HCT116 (cell line): ENCODE measurements around the gene SLC2A9. TPM values are rescaled to one million over a fixed set of nuclear protein-coding genes. Genes with fewer than 3 reads are reported as not detected.

Experiments used
- ATAC-seq: fragments of 200-7000 bp; cut with Tn5 transposase; 2 replicates; pipeline ENCODE4 v1.9.1; 2020; ENCODE audit warnings: mild to moderate bottlenecking, moderate library complexity
- BruUV-seq: library from RNA; stranded (reverse); fragments of 400-500 nt; replicated peaks from 2 replicates; lab custom pipeline; 2021; lab: Mats Ljungman, UMichigan
- CTCF ChIA-PET: fragments of 300-600 bp; sonication (Branson Sonifier 250); formaldehyde crosslinking; loops from one replicate; lab custom pipeline; 2021; ENCODE audit warnings: antibody characterized with exemption; lab: Charles Lee
- POLR2A ChIA-PET: fragments of 300-600, 350-600 bp; sonication (Branson Sonifier 250); formaldehyde crosslinking; loops from one replicate; lab custom pipeline; 2021; ENCODE audit warnings: antibody characterized with exemption; lab: Charles Lee
- RAD21 ChIA-PET, 2 experiments: fragments of 300-600 bp; sonication (Branson Sonifier 250); formaldehyde crosslinking; loops; one replicate each; lab custom pipeline; 2023; ENCODE audit warnings: low total read pairs in 2 of 2; ENCODE audit not compliant: uncharacterized antibody in 2 of 2, unreplicated experiment in 2 of 2, low non-redundant PET in 1 of 2; lab: Charles Lee
- DNase-seq: peaks from one replicate; pipeline ENCODE4 v3.0.0-alpha.2; 2010; ENCODE audit warnings: low read depth, low spot score
- H2AFZ ChIP-seq: fragments of 200-600 bp; shearing (Covaris generic), sonication (generic); 2 replicates; pipeline ENCODE4 v1.6.1; 2017; ENCODE audit warnings: low read depth, mixed run types, mixed read lengths, antibody characterized with exemption, low read length; ENCODE audit not compliant: poor library complexity, severe bottlenecking
- H3K27ac ChIP-seq: 2 replicates; pipeline ENCODE4 v1.5.1; 2012; ENCODE audit warnings: low read depth, low read length
- H3K27me3 ChIP-seq: fragments of 200-600 bp; sonication (generic); 2 replicates; pipeline ENCODE4 v1.6.1; 2016; ENCODE audit warnings: mixed run types, low read length, mixed read lengths; ENCODE audit not compliant: insufficient read depth
- H3K36me3 ChIP-seq, 2 experiments: fragments of 200-500 bp in 1 of 2; fragments of 200-600 bp in 1 of 2; sonication (Bioruptor generic) in 1 of 2; sonication (generic) in 1 of 2; 2 replicates each; pipeline versions ENCODE4 v1.5.1 to v1.6.1; 2014 to 2016; ENCODE audit warnings: low read length in 2 of 2, inconsistent platforms in 1 of 2, mixed read lengths in 1 of 2, mixed run types in 1 of 2; ENCODE audit not compliant: insufficient read depth in 2 of 2, control insufficient read depth in 1 of 2
- H3K4me1 ChIP-seq, 2 experiments: fragments of 200-600 bp in 1 of 2; sonication (generic) in 1 of 2; 2 replicates each; pipeline versions ENCODE4 v1.5.1 to v1.6.1; 2012 to 2017; ENCODE audit warnings: low read length in 2 of 2, inconsistent platforms in 1 of 2, mild to moderate bottlenecking in 1 of 2, mixed read lengths in 1 of 2, mixed run types in 1 of 2, moderate library complexity in 1 of 2; ENCODE audit not compliant: insufficient read depth in 2 of 2, control insufficient read depth in 1 of 2
- H3K4me2 ChIP-seq: fragments of 200-600 bp; sonication (generic); 2 replicates; pipeline ENCODE4 v1.6.1; 2017; ENCODE audit warnings: mixed run types, low read length, mixed read lengths
- H3K4me3 ChIP-seq, 2 experiments: fragments of 200-600 bp in 1 of 2; sonication (generic) in 1 of 2; replicated peaks in 1 of 2; 2 replicates each; pipeline ENCODE4 v1.5.1; 2011 to 2016; ENCODE audit warnings: low read length in 2 of 2, control low read depth in 1 of 2, low read depth in 1 of 2, mild to moderate bottlenecking in 1 of 2, mixed read lengths in 1 of 2, mixed run types in 1 of 2
- H3K79me2 ChIP-seq: fragments of 200-600 bp; sonication (generic); 2 replicates; pipeline ENCODE4 v1.6.1; 2017; ENCODE audit warnings: mild to moderate bottlenecking, mixed run types, low read length, moderate library complexity, mixed read lengths; ENCODE audit not compliant: insufficient read depth
- H3K9ac ChIP-seq: fragments of 200-600 bp; sonication (generic); 2 replicates; pipeline ENCODE4 v1.6.1; 2016; ENCODE audit warnings: low read length, mixed read lengths
- H3K9me2 ChIP-seq: fragments of 200-600 bp; sonication (generic), shearing (Covaris generic); 2 replicates; pipeline ENCODE4 v1.6.1; 2017; ENCODE audit warnings: mixed run types, mild to moderate bottlenecking, moderate library complexity; ENCODE audit not compliant: insufficient read depth
- H3K9me3 ChIP-seq, 2 experiments: fragments of 200-500 bp in 1 of 2; fragments of 200-600 bp in 1 of 2; sonication (Bioruptor generic) in 1 of 2; sonication (generic) in 1 of 2; 2 replicates each; pipeline ENCODE4 v1.6.1; 2014 to 2017; ENCODE audit warnings: low read length in 2 of 2, mixed read lengths in 2 of 2, inconsistent platforms in 1 of 2, low read depth in 1 of 2, mild to moderate bottlenecking in 1 of 2, mixed run types in 1 of 2, moderate library complexity in 1 of 2; ENCODE audit not compliant: control insufficient read depth in 1 of 2, insufficient read depth in 1 of 2
- H4K20me1 ChIP-seq: fragments of 200-600 bp; sonication (generic), shearing (Covaris generic); 2 replicates; pipeline ENCODE4 v1.6.1; 2017; ENCODE audit warnings: mixed run types, mild to moderate bottlenecking, moderate library complexity; ENCODE audit not compliant: insufficient read depth
- CBX3 ChIP-seq: IDR thresholded peaks from 2 replicates; pipeline ENCODE4 v1.6.1; 2012; ENCODE audit warnings: low read depth
- ELF1 ChIP-seq: IDR thresholded peaks from 2 replicates; pipeline ENCODE4 v1.6.1; 2012; ENCODE audit warnings: low read depth, borderline replicate concordance
- FOSL1 ChIP-seq: IDR thresholded peaks from 2 replicates; pipeline ENCODE4 v1.6.1; 2012; ENCODE audit warnings: low read depth
- SIN3A ChIP-seq: IDR thresholded peaks from 2 replicates; pipeline ENCODE4 v1.6.1; 2012; ENCODE audit warnings: low read depth
- SRF ChIP-seq: IDR thresholded peaks from 2 replicates; pipeline ENCODE4 v1.6.1; 2012; ENCODE audit warnings: low read depth
- TCF7L2 ChIP-seq: IDR thresholded peaks from 2 replicates; pipeline ENCODE4 v1.7.0; 2011; ENCODE audit warnings: borderline replicate concordance, inconsistent platforms; ENCODE audit not compliant: insufficient read depth, insufficient read length; ENCODE audit errors: extremely low read depth
- YY1 ChIP-seq: IDR thresholded peaks from 2 replicates; pipeline ENCODE4 v1.6.1; 2011; ENCODE audit warnings: low read length, low read depth, moderate library complexity, mild to moderate bottlenecking; ENCODE audit not compliant: insufficient replicate concordance; ENCODE audit errors: extremely low read depth
- ZFX ChIP-seq: fragments of 450-650 bp; IDR thresholded peaks from 2 replicates; pipeline ENCODE4 v1.6.1; 2017
- ZNF274 ChIP-seq: fragments of 200-500 bp; sonication (Bioruptor generic); IDR thresholded peaks from 2 replicates; pipeline ENCODE4 v1.6.1; 2014; ENCODE audit warnings: mild to moderate bottlenecking, low read depth, low read length, inconsistent platforms
- intact Hi-C: fragments of 100-400 bp; cut with micrococcal nuclease; formaldehyde crosslinking; loops from 2 replicates; pipeline ENCODE4 v1.10.0; 2022
- total RNA-seq: library from RNA; stranded (reverse); gene quantifications from one replicate; pipeline ENCODE4 v1.2.1, GENCODE V29; 2021; ENCODE audit not compliant: unreplicated experiment
- TF ChIP-seq, protein P1 (sequence below): IDR thresholded peaks from 2 replicates; pipeline ENCODE4 v1.6.1; 2011; ENCODE audit warnings: mild to moderate bottlenecking, low read length, moderate library complexity; ENCODE audit not compliant: insufficient replicate concordance; ENCODE audit errors: extremely low read depth
- TF ChIP-seq, protein P2 (sequence below): IDR thresholded peaks from 2 replicates; pipeline ENCODE4 v1.6.1; 2012
- TF ChIP-seq, protein P3 (sequence below): IDR thresholded peaks from 2 replicates; pipeline ENCODE4 v1.6.1; 2012; ENCODE audit warnings: low read depth
- TF ChIP-seq, protein P4 (sequence below), 3 experiments: fragments of 200-600 bp in 1 of 3; sonication (generic) in 1 of 3; IDR thresholded peaks in 2 of 3; conservative IDR thresholded peaks in 1 of 3; 2 replicates each; pipeline ENCODE4 v1.5.1; 2012 to 2017; ENCODE audit warnings: low read depth in 2 of 3, low read length in 2 of 3, antibody characterized with exemption in 1 of 3, borderline replicate concordance in 1 of 3, control low read depth in 1 of 3, mild to moderate bottlenecking in 1 of 3, mixed read lengths in 1 of 3, mixed run types in 1 of 3, moderate library complexity in 1 of 3; ENCODE audit not compliant: insufficient read depth in 1 of 3

The SLC2A9 gene
- total RNA-seq, 1 experiment from 2014 or later, result 2.2 TPM

DNA sequence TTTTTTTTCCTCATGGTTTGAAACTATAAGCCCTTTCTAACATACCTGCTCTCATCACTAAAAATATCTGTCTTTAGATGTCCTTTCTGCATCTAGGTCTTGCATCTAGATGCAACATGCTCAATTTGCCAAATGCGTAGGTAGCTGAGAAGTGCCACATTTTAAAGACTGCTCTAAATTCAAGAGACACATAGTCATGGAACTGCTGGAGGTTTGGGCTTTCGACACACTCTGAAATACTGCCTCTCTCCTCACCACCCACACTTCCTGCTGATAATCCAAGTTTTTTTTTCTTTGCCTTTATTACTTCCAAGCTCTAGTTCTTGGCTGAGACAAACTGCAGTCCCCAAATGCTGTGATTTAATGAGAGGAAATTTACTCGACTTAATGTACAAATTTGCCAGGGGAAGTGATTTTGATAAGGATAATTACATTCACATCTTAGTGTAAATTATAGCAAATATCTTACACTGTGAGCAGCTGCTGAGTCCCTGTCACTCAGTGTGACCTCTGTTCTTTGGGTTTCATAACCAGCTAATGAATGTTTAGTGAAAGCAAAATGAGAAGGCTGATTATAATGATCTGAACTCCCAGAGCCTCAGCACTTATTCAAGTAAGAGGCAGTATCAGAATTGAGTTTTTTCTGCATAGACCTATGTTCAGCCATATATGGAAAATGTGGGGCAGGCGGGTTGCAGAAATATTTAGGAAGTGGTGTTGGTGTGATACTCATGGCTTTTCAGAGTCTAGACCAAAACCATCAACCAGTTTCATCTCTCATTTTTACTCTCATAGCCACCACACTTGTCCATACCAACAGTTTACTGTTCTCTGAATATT lies 208.6 kb downstream of the SLC2A9 start:
- DNase-seq (no peak), ATAC-seq (no peak)
- H3K36me3 ChIP-seq, result no peaks in the 10 kb centered on the region
- H3K9ac ChIP-seq, result no peak overlapping the region
- H3K4me1 ChIP-seq, result no peaks in the 10 kb centered on the region
- ChIA-PET CTCF (no interaction called here), RAD21 (no interaction called here), POLR2A (no interaction called here)
- no peak overlapping the region for H3K4me2 ChIP-seq
- H3K27ac ChIP-seq, result no peak overlapping the region
- intact Hi-C loops, result no loop called here
- BruUV-seq, result no TSS peak
- H3K27me3 ChIP-seq, result peaks cover 34% of the 10 kb centered on the region
- no peaks in the 10 kb centered on the region for H3K79me2 ChIP-seq
- no peak overlapping the region for H3K4me3 ChIP-seq
- no peak overlapping the region for H2AFZ ChIP-seq
- no peaks in the 10 kb centered on the region for H3K9me2 ChIP-seq
- H4K20me1 ChIP-seq, result no peaks in the 10 kb centered on the region
- no peaks in the 10 kb centered on the region for H3K9me3 ChIP-seq
- TF ChIP-seq FOSL1 (no peak), YY1 (no peak), ELF1 (no peak), CBX3 (no peak), ZNF274 (no peak), ZFX (no peak), SRF (no peak), SIN3A (no peak), TCF7L2 (no peak)
- TF ChIP-seq, protein P1, sequence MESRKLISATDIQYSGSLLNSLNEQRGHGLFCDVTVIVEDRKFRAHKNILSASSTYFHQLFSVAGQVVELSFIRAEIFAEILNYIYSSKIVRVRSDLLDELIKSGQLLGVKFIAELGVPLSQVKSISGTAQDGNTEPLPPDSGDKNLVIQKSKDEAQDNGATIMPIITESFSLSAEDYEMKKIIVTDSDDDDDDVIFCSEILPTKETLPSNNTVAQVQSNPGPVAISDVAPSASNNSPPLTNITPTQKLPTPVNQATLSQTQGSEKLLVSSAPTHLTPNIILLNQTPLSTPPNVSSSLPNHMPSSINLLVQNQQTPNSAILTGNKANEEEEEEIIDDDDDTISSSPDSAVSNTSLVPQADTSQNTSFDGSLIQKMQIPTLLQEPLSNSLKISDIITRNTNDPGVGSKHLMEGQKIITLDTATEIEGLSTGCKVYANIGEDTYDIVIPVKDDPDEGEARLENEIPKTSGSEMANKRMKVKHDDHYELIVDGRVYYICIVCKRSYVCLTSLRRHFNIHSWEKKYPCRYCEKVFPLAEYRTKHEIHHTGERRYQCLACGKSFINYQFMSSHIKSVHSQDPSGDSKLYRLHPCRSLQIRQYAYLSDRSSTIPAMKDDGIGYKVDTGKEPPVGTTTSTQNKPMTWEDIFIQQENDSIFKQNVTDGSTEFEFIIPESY, result no peak
- TF ChIP-seq, protein P2, sequence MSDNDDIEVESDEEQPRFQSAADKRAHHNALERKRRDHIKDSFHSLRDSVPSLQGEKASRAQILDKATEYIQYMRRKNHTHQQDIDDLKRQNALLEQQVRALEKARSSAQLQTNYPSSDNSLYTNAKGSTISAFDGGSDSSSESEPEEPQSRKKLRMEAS, result no peak
- TF ChIP-seq, protein P3, sequence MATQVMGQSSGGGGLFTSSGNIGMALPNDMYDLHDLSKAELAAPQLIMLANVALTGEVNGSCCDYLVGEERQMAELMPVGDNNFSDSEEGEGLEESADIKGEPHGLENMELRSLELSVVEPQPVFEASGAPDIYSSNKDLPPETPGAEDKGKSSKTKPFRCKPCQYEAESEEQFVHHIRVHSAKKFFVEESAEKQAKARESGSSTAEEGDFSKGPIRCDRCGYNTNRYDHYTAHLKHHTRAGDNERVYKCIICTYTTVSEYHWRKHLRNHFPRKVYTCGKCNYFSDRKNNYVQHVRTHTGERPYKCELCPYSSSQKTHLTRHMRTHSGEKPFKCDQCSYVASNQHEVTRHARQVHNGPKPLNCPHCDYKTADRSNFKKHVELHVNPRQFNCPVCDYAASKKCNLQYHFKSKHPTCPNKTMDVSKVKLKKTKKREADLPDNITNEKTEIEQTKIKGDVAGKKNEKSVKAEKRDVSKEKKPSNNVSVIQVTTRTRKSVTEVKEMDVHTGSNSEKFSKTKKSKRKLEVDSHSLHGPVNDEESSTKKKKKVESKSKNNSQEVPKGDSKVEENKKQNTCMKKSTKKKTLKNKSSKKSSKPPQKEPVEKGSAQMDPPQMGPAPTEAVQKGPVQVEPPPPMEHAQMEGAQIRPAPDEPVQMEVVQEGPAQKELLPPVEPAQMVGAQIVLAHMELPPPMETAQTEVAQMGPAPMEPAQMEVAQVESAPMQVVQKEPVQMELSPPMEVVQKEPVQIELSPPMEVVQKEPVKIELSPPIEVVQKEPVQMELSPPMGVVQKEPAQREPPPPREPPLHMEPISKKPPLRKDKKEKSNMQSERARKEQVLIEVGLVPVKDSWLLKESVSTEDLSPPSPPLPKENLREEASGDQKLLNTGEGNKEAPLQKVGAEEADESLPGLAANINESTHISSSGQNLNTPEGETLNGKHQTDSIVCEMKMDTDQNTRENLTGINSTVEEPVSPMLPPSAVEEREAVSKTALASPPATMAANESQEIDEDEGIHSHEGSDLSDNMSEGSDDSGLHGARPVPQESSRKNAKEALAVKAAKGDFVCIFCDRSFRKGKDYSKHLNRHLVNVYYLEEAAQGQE, result no peak
- TF ChIP-seq, protein P4, sequence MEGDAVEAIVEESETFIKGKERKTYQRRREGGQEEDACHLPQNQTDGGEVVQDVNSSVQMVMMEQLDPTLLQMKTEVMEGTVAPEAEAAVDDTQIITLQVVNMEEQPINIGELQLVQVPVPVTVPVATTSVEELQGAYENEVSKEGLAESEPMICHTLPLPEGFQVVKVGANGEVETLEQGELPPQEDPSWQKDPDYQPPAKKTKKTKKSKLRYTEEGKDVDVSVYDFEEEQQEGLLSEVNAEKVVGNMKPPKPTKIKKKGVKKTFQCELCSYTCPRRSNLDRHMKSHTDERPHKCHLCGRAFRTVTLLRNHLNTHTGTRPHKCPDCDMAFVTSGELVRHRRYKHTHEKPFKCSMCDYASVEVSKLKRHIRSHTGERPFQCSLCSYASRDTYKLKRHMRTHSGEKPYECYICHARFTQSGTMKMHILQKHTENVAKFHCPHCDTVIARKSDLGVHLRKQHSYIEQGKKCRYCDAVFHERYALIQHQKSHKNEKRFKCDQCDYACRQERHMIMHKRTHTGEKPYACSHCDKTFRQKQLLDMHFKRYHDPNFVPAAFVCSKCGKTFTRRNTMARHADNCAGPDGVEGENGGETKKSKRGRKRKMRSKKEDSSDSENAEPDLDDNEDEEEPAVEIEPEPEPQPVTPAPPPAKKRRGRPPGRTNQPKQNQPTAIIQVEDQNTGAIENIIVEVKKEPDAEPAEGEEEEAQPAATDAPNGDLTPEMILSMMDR (IDR thresholded peaks at IDR 0.05 in 2 of 3, conservative IDR thresholded peaks at IDR 0.05 in 1 of 3; ENCODE audit: borderline replicate concordance in 1 of 3, insufficient read depth in 1 of 3, low read depth in 2 of 3, low read length in 2 of 3), result no peak
